ENCODE results near the gene UQCR11.
A peak's percentile ranks its signal among the peaks of the same experiment; 100 is the strongest.
"Not testable (repeated sequence)": the region's sequence is repeated elsewhere in the genome, so short reads cannot be mapped to it uniquely, and the experiment has no call there.

Gene UQCR11

GRCh38 chr19:1605236-1606137, at the start of gene UQCR11:
TSS of gene UQCR11 (minus strand) at chr19:1605462. CDS start at chr19:1605409, 53 bp downstream.
- peak; percentile 95 to 96 for DNase-seq

GRCh38 chr19:1654178-1654792, 49.0 kb upstream of the UQCR11 start:
- no peak for DNase-seq

- no peak for DNase-seq
Observed at GRCh38 chr19:1653300-1653628, 48.0 kb upstream of the UQCR11 start.

- DNase-seq = peak; percentile 99 to 100
Observed at GRCh38 chr19:1652471-1653299, 47.4 kb upstream of the UQCR11 start, which contains the start of gene TCF3. TSS of gene TCF3 (minus strand) at chr19:1652615. CDS start at chr19:1650248, 2,367 bp downstream.

GRCh38 chr19:1651568-1652291, 46.5 kb upstream of the UQCR11 start:
- DNase-seq = peak; percentile 59 to 64

- DNase-seq = peak; percentile 74 to 76
Observed at GRCh38 chr19:1650650-1651567, 45.6 kb upstream of the UQCR11 start.

- no peak for DNase-seq
Observed at GRCh38 chr19:1649706-1650649, 44.7 kb upstream of the UQCR11 start.

GRCh38 chr19:1648920-1649541, 43.8 kb upstream of the UQCR11 start:
- DNase-seq = peak; percentile 53 to 55

- no peak for DNase-seq
Observed at GRCh38 chr19:1648459-1648849, 43.2 kb upstream of the UQCR11 start.

GRCh38 chr19:1647501-1648458, 42.5 kb upstream of the UQCR11 start:
- no peak for DNase-seq

- DNase-seq = no peak
Observed at GRCh38 chr19:1646659-1647453, 41.6 kb upstream of the UQCR11 start.

- no peak for DNase-seq
Observed at GRCh38 chr19:1646149-1646548, 40.9 kb upstream of the UQCR11 start.

- no peak for DNase-seq
Observed at GRCh38 chr19:1645299-1645698, 40.0 kb upstream of the UQCR11 start.

- no peak for DNase-seq
Observed at GRCh38 chr19:1644070-1644469, 38.8 kb upstream of the UQCR11 start.

- DNase-seq = not testable (repeated sequence)
Observed at GRCh38 chr19:1640893-1641448, 35.7 kb upstream of the UQCR11 start.

GRCh38 chr19:1636325-1637236, 31.3 kb upstream of the UQCR11 start:
- no peak for DNase-seq

All from activated T-cell treated with anti-CD3 and anti-CD28 coated beads, Interleukin-2, amount 50 U/mL, for 48 hours (primary cell).